Measurements from ENCODE around the gene ADAT3. TPM values are rescaled to one million over a fixed set of nuclear protein-coding genes. Genes with fewer than 3 reads are reported as not detected.

Gene ADAT3
- total and polyA plus RNA-seq, 4 donors: 4.0 to 11.9 (median 6.8) TPM

DNA sequence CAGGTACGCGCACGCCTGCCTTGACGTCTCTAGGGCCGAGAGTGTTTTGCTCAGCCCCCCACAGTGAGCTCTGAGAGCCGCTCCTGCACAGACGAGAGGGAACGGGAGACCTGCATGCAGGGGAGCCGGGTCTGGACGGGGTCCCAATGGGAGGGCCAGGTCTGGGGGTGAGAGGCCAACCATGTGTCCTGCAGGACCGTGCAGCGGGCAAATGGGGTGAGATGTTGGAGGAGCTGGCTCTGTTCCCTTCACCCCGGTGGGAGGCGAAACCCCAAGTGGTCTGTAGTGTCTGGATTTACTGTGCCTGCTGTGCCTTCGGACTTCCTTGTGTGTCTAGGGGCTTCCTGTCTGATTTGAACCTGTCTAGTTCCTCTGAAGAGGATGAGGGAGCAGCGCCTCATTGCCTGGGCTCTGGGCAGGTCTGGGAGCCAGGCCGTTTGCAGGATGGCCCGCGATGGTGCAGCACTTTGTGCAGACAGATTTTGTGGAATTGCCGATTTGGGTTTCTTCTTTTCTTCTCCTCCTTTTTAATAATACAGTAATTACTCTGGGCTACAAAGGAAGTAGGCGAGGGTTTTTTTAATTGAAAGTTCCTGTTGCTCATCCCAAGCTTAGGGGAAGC, 37.8 kb downstream of the ADAT3 start:
- TF ChIP-seq, protein P1, sequence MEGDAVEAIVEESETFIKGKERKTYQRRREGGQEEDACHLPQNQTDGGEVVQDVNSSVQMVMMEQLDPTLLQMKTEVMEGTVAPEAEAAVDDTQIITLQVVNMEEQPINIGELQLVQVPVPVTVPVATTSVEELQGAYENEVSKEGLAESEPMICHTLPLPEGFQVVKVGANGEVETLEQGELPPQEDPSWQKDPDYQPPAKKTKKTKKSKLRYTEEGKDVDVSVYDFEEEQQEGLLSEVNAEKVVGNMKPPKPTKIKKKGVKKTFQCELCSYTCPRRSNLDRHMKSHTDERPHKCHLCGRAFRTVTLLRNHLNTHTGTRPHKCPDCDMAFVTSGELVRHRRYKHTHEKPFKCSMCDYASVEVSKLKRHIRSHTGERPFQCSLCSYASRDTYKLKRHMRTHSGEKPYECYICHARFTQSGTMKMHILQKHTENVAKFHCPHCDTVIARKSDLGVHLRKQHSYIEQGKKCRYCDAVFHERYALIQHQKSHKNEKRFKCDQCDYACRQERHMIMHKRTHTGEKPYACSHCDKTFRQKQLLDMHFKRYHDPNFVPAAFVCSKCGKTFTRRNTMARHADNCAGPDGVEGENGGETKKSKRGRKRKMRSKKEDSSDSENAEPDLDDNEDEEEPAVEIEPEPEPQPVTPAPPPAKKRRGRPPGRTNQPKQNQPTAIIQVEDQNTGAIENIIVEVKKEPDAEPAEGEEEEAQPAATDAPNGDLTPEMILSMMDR (IDR thresholded peaks at IDR 0.05; ENCODE audit: control extremely low read depth, extremely low read depth): no peak
- H3K4me1 ChIP-seq (ENCODE audit: control insufficient read depth in 5 of 5, insufficient read depth in 5 of 5, low read length in 5 of 5): peaks cover 0 to 20% (median 9%) of the 10 kb centered on the region in 5 donors
- 11 to 22% methylated on average over 21 of the region's 21 CpGs for WGBS, 2 donors
- H3K27ac ChIP-seq (ENCODE audit: low read depth in 1 of 2, low read length in 1 of 2): peak overlapping the region; percentile 18 to 96
- DNase-seq (no peak), ATAC-seq (ENCODE audit: insufficient read depth, low FRiP score) (no peak)
- no peaks in the 10 kb centered on the region for H3K9me3 ChIP-seq (ENCODE audit: control insufficient read depth in 4 of 4, insufficient read depth in 3 of 4, low read length in 3 of 4)
- H3K9ac ChIP-seq (ENCODE audit: insufficient read depth in 1 of 2, low read length in 2 of 2): no peak overlapping the region
- no peaks in the 10 kb centered on the region for H3K36me3 ChIP-seq (ENCODE audit: control insufficient read depth in 4 of 4, insufficient read depth in 4 of 4, low read length in 4 of 4)
- H3K4me3 ChIP-seq: no peak overlapping the region
- no peaks in the 10 kb centered on the region for H3K27me3 ChIP-seq (ENCODE audit: control insufficient read depth in 3 of 3, insufficient read depth in 3 of 3, low read length in 2 of 3)

DNA sequence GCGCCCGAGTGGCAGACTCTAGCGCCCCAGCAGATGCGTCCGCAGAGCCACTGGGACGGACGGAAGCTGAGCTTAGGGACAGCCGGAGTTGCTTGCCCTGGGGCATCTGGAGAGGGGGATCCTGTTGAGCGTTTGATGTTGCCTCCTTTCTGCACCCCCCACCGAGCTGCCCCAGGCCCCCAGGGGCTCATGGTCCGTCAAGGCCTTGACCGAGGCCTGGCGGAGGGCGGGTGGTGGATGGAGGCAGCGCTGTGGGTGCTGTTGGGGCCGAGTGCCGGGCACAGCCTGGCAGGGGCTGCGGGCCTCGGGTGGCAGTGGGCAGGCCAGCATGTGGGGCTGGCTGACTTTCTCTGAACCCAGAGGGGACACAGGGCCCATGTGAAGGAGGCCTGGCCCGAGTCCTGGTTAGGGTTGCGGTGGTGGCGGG, 38.5 kb downstream of the ADAT3 start:
- ATAC-seq (ENCODE audit: insufficient read depth, low FRiP score) (no peak), DNase-seq (no peak)
- peaks cover 0 to 20% (median 9%) of the 10 kb centered on the region in 5 donors for H3K4me1 ChIP-seq (ENCODE audit: control insufficient read depth in 5 of 5, insufficient read depth in 5 of 5, low read length in 5 of 5)
- 71 to 85% methylated on average over 21 to 22 of the region's 22 CpGs for WGBS, 2 donors
- no peaks in the 10 kb centered on the region for H3K36me3 ChIP-seq (ENCODE audit: control insufficient read depth in 4 of 4, insufficient read depth in 4 of 4, low read length in 4 of 4)
- H3K27ac ChIP-seq (ENCODE audit: low read depth in 1 of 2, low read length in 1 of 2): peak overlapping the region in 1 of 2 donors; percentile 26
- H3K9me3 ChIP-seq (ENCODE audit: control insufficient read depth in 4 of 4, insufficient read depth in 3 of 4, low read length in 3 of 4): no peaks in the 10 kb centered on the region
- H3K27me3 ChIP-seq (ENCODE audit: control insufficient read depth in 3 of 3, insufficient read depth in 3 of 3, low read length in 2 of 3): no peaks in the 10 kb centered on the region
- TF ChIP-seq, protein P1 (IDR thresholded peaks at IDR 0.05; ENCODE audit: control extremely low read depth, extremely low read depth): no peak
- no peak overlapping the region for H3K4me3 ChIP-seq
- no peak overlapping the region for H3K9ac ChIP-seq (ENCODE audit: insufficient read depth in 1 of 2, low read length in 2 of 2)

DNA sequence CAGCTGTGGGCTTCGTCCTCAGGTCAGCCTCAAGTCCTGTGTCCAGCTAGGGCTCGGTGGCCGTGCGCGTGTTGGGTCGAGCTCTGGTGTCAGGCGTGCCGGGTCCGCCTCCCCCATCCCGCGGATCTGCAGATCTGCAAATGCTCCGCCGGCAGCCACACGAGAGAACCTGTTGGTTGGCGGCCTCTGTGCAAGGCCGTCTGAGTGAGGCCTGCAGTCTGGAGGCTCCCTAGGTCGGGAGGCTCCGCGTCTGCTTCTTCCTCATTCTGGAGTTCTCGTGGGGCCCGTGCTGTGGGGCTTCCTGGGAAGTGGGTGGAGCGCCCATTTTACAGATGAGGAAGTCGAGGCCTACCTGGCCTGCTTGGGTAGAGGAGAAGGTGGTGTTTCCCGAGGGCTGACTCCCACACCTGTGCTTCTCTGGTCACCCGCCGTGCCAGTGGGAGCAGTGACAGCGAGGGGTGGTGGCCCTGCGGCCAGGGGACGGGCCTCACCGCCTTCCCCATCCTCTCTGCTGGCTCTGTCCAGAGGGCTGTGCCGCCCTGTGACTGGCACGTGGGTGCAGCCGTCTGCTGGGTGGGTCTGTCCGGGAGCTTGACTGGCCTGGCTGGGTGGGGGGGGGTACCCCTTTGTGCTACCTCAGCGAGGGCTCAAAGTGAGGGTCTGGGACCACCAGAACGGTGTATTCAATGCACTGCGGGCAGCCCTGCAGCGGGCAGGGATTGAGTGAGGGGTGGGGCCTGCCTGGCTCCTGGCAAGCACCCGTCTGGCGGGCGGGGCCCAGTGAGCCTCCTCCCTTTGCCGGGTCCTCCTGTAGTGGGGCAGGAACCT, 39.1 kb downstream of the ADAT3 start:
- Histone ChIP-seq H3K36me3 (ENCODE audit: control insufficient read depth in 4 of 4, insufficient read depth in 4 of 4, low read length in 4 of 4) (no peaks in the 10 kb centered on the region), H3K9me3 (ENCODE audit: control insufficient read depth in 4 of 4, insufficient read depth in 3 of 4, low read length in 3 of 4) (no peaks in the 10 kb centered on the region), H3K27ac (ENCODE audit: low read depth in 1 of 2, low read length in 1 of 2) (peak overlapping the region in 1 of 2 donors; percentile 27), H3K4me3 (no peak overlapping the region), H3K9ac (ENCODE audit: insufficient read depth in 1 of 2, low read length in 2 of 2) (no peak overlapping the region), H3K27me3 (ENCODE audit: control insufficient read depth in 3 of 3, insufficient read depth in 3 of 3, low read length in 2 of 3) (no peaks in the 10 kb centered on the region), H3K4me1 (ENCODE audit: control insufficient read depth in 5 of 5, insufficient read depth in 5 of 5, low read length in 5 of 5) (peaks cover 0 to 20% (median 9%) of the 10 kb centered on the region in 5 donors)
- no peak for DNase-seq
- ATAC-seq (ENCODE audit: insufficient read depth, low FRiP score): no peak
- WGBS, 2 donors: 71 to 77% methylated on average over 41 to 42 of the region's 42 CpGs
- TF ChIP-seq, protein P1 (IDR thresholded peaks at IDR 0.05; ENCODE audit: control extremely low read depth, extremely low read depth): no peak
